GM21515 (cell line): ENCODE data around the gene VGLL2.

Experiments
- ATAC-seq: cut with Tn5 transposase; IDR thresholded peaks from one replicate; pipeline ENCODE4 v1.9.1; 2021; ENCODE audit not compliant: unreplicated experiment

Gene VGLL2

GRCh38 chr6:117311726-117312125 lies 46.4 kb downstream of the VGLL2 start:
- ATAC-seq: no peak

- ATAC-seq: no peak
Measured at GRCh38 chr6:117317261-117317660, 51.9 kb downstream of the VGLL2 start.
